ENCODE measurements around the gene DPP3. TPM values are rescaled to one million over a fixed set of nuclear protein-coding genes. Genes with fewer than 3 reads are reported as not detected.

Gene DPP3
- total RNA-seq, 1 donor from 2014 or later, result 32.9 TPM

- H3K9me3 Mint-ChIP-seq (ENCODE audit: unreplicated experiment), result no peaks in the 10 kb centered on the region
- peaks cover 17% of the 10 kb centered on the region for H3K4me1 Mint-ChIP-seq (ENCODE audit: unreplicated experiment)
- DNase-seq (ENCODE audit: extremely low spot score, unreplicated experiment), result no peak
- TF ChIP-seq CTCF (IDR thresholded peaks at IDR 0.05), result no peak
- peaks cover 5% of the 10 kb centered on the region for H3K27me3 Mint-ChIP-seq (ENCODE audit: unreplicated experiment)
- H3K36me3 Mint-ChIP-seq (ENCODE audit: unreplicated experiment), result no peaks in the 10 kb centered on the region
- no peak overlapping the region for H3K27ac Mint-ChIP-seq (ENCODE audit: unreplicated experiment)
- H3K4me3 Mint-ChIP-seq (ENCODE audit: unreplicated experiment), result no peak overlapping the region
These were observed 69.5 kb downstream of the DPP3 start for GRCh38 chr11:66549696-66550095.

- no peak for DNase-seq (ENCODE audit: extremely low spot score, unreplicated experiment)
- no peaks in the 10 kb centered on the region for H3K9me3 Mint-ChIP-seq (ENCODE audit: unreplicated experiment)
- H3K4me1 Mint-ChIP-seq (ENCODE audit: unreplicated experiment), result peaks cover 13% of the 10 kb centered on the region
- H3K36me3 Mint-ChIP-seq (ENCODE audit: unreplicated experiment), result no peaks in the 10 kb centered on the region
- no peak overlapping the region for H3K4me3 Mint-ChIP-seq (ENCODE audit: unreplicated experiment)
- no peak for TF ChIP-seq CTCF (IDR thresholded peaks at IDR 0.05)
- H3K27ac Mint-ChIP-seq (ENCODE audit: unreplicated experiment), result no peak overlapping the region
- H3K27me3 Mint-ChIP-seq (ENCODE audit: unreplicated experiment), result peaks cover 5% of the 10 kb centered on the region
These were observed 70.7 kb downstream of the DPP3 start for GRCh38 chr11:66550887-66551286.

- Mint-ChIP-seq H3K27ac (ENCODE audit: unreplicated experiment) (no peak overlapping the region), H3K36me3 (ENCODE audit: unreplicated experiment) (no peaks in the 10 kb centered on the region), H3K4me1 (ENCODE audit: unreplicated experiment) (no peaks in the 10 kb centered on the region), H3K27me3 (ENCODE audit: unreplicated experiment) (no peaks in the 10 kb centered on the region), H3K9me3 (ENCODE audit: unreplicated experiment) (no peaks in the 10 kb centered on the region), H3K4me3 (ENCODE audit: unreplicated experiment) (no peak overlapping the region)
- no peak for DNase-seq (ENCODE audit: extremely low spot score, unreplicated experiment)
- TF ChIP-seq CTCF (IDR thresholded peaks at IDR 0.05), result no peak
These were observed 74.4 kb downstream of the DPP3 start for GRCh38 chr11:66554602-66555001.

GRCh38 chr11:66555416-66555815, 75.2 kb downstream of the DPP3 start:
- no peak for TF ChIP-seq CTCF (IDR thresholded peaks at IDR 0.05)
- no peaks in the 10 kb centered on the region for H3K4me1 Mint-ChIP-seq (ENCODE audit: unreplicated experiment)
- no peaks in the 10 kb centered on the region for H3K27me3 Mint-ChIP-seq (ENCODE audit: unreplicated experiment)
- H3K27ac Mint-ChIP-seq (ENCODE audit: unreplicated experiment), result no peak overlapping the region
- H3K36me3 Mint-ChIP-seq (ENCODE audit: unreplicated experiment), result no peaks in the 10 kb centered on the region
- no peak for DNase-seq (ENCODE audit: extremely low spot score, unreplicated experiment)
- no peaks in the 10 kb centered on the region for H3K9me3 Mint-ChIP-seq (ENCODE audit: unreplicated experiment)
- no peak overlapping the region for H3K4me3 Mint-ChIP-seq (ENCODE audit: unreplicated experiment)

- H3K9me3 Mint-ChIP-seq (ENCODE audit: unreplicated experiment), result no peaks in the 10 kb centered on the region
- DNase-seq (ENCODE audit: extremely low spot score, unreplicated experiment), result no peak
- H3K4me3 Mint-ChIP-seq (ENCODE audit: unreplicated experiment), result no peak overlapping the region
- H3K27me3 Mint-ChIP-seq (ENCODE audit: unreplicated experiment), result no peaks in the 10 kb centered on the region
- H3K27ac Mint-ChIP-seq (ENCODE audit: unreplicated experiment), result no peak overlapping the region
- H3K4me1 Mint-ChIP-seq (ENCODE audit: unreplicated experiment), result no peaks in the 10 kb centered on the region
- no peaks in the 10 kb centered on the region for H3K36me3 Mint-ChIP-seq (ENCODE audit: unreplicated experiment)
- TF ChIP-seq CTCF (IDR thresholded peaks at IDR 0.05), result no peak
These were observed 75.9 kb downstream of the DPP3 start for GRCh38 chr11:66556086-66556485.

Data from osteocyte (in vitro differentiated cells).